Spinal cord (tissue), 10 donors: ENCODE measurements around the gene DAPK1. TPM values are rescaled to one million over a fixed set of nuclear protein-coding genes. Genes with fewer than 3 reads are reported as not detected.

Experiments used
- DNase-seq, 6 donors: peaks; one replicate each; pipeline versions ENCODE4 v3.0.0 to v3.0.0-alpha.2; 2013 to 2015; ENCODE audit warnings: low spot score in 6 of 6, low read depth in 4 of 6
- H3K27ac ChIP-seq: one replicate; pipeline ENCODE4 v1.5.1; 2013; ENCODE audit warnings: low read depth, low read length, control low read depth
- H3K27me3 ChIP-seq: one replicate; pipeline ENCODE4 v1.6.1; 2013; ENCODE audit warnings: low read length; ENCODE audit not compliant: control insufficient read depth, insufficient read depth
- H3K36me3 ChIP-seq: one replicate; pipeline ENCODE4 v1.6.1; 2013; ENCODE audit warnings: low read length; ENCODE audit not compliant: control insufficient read depth, insufficient read depth
- H3K4me1 ChIP-seq: one replicate; pipeline ENCODE4 v1.6.1; 2013; ENCODE audit warnings: low read length; ENCODE audit not compliant: control insufficient read depth, insufficient read depth
- H3K4me3 ChIP-seq: one replicate; pipeline ENCODE4 v1.5.1; 2013; ENCODE audit warnings: low read depth, low read length, control low read depth
- H3K9me3 ChIP-seq: one replicate; pipeline ENCODE4 v1.6.1; 2013; ENCODE audit warnings: low read length; ENCODE audit not compliant: control insufficient read depth, insufficient read depth
- WGBS: methylation state at CpG from one replicate; pipeline ENCODE4 v1.1.5; 2013; ENCODE audit warnings: missing lambda C conversion rate; ENCODE audit not compliant: insufficient coverage; 5-methylcytosine and 5-hydroxymethylcytosine counted together
- polyA plus RNA-seq, 2 donors: library from polyadenylated mRNA; unstranded; fragments of 120-200 nt; gene quantifications; one replicate each; pipeline ENCODE4 v1.2.1, GENCODE V29; 2013; ENCODE audit not compliant: insufficient read length in 2 of 2
- total RNA-seq, 2 donors: library from RNA; depleted of rRNA in 1 of 2; stranded (reverse); fragments of 120-200 nt in 1 of 2; fragments of >200 nt in 1 of 2; gene quantifications; one replicate each; pipeline versions ENCODE4 v1.2.3 to v1.2.4, GENCODE V29; 2013 to 2014
- donor health status: healthy.

DAPK1 gene
- total and polyA plus RNA-seq, 4 donors = 53.3 to 82.6 (median 77.9) TPM

- WGBS = 86% methylated on average over 12 of the region's 17 CpGs
- peaks cover 38% of the 10 kb centered on the region for H3K36me3 ChIP-seq
Measured at GRCh38 chr9:87677776-87678587, 180.3 kb downstream of the DAPK1 start.

GRCh38 chr9:87678650-87679355 lies 181.1 kb downstream of the DAPK1 start:
- 82% methylated on average over 8 of the region's 9 CpGs for WGBS
- peaks cover 43% of the 10 kb centered on the region for H3K36me3 ChIP-seq
- H3K27ac ChIP-seq = no peak overlapping the region

More at GRCh38 chr9:87677776-87678587, 180.3 kb downstream of the DAPK1 start:
- Histone ChIP-seq H3K4me1 (no peaks in the 10 kb centered on the region), H3K27me3 (no peaks in the 10 kb centered on the region), H3K27ac (no peak overlapping the region), H3K4me3 (no peak overlapping the region), H3K9me3 (no peaks in the 10 kb centered on the region)
- no peak for DNase-seq

DNA sequence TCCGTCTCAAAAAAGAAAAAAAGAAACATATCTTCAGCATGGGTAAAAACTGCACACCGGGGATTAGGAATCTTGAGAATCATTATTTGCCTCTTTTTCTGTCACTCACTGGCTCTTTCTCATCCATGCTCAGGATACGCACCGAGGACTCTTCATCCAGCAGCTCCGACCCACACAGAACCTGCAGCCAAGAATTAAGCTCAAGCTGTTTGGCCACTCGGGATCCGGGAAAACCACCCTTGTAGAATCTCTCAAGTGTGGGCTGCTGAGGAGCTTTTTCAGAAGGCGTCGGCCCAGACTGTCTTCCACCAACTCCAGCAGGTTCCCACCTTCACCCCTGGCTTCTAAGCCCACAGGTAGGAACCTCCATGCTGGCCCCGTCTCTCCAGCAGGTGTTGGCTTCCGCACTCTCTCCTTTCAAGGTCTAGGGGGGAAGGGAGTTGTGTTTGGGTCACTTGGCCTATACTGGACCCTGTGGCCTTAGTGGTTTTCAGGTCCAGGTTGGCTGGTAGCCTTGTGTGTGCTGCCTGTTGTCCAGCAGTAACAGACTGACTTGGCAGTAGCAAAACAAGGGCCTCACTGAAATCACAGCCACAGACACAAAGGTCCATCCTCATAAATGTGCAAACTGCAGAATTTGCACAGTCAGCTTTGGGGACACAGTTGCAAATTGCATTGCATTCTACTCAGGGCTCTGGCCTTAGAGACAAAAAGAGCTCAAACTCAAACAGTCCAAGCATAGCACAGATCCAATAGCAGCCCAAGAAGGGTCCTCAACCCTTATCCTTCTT lies 183.8 kb downstream of the DAPK1 start:
- Histone ChIP-seq H3K4me1 (peaks cover 5% of the 10 kb centered on the region), H3K27me3 (no peaks in the 10 kb centered on the region), H3K27ac (no peak overlapping the region), H3K4me3 (no peak overlapping the region), H3K36me3 (peaks cover 48% of the 10 kb centered on the region), H3K9me3 (no peaks in the 10 kb centered on the region)
- DNase-seq = no peak
- WGBS = 98% methylated on average over 8 of the region's 11 CpGs

More at GRCh38 chr9:87678650-87679355, 181.1 kb downstream of the DAPK1 start:
- Histone ChIP-seq H3K9me3 (no peaks in the 10 kb centered on the region), H3K4me1 (no peaks in the 10 kb centered on the region), H3K27me3 (no peaks in the 10 kb centered on the region), H3K4me3 (no peak overlapping the region)
- DNase-seq = peak; percentile 59 to 96 (median 78)

GRCh38 chr9:87682085-87682484 lies 184.4 kb downstream of the DAPK1 start:
- Histone ChIP-seq H3K4me3 (no peak overlapping the region), H3K4me1 (peaks cover 7% of the 10 kb centered on the region), H3K9me3 (no peaks in the 10 kb centered on the region), H3K36me3 (peaks cover 46% of the 10 kb centered on the region), H3K27me3 (no peaks in the 10 kb centered on the region), H3K27ac (no peak overlapping the region)
- no peak for DNase-seq
- WGBS = 79% methylated on average over 4 of the region's 4 CpGs

DNA sequence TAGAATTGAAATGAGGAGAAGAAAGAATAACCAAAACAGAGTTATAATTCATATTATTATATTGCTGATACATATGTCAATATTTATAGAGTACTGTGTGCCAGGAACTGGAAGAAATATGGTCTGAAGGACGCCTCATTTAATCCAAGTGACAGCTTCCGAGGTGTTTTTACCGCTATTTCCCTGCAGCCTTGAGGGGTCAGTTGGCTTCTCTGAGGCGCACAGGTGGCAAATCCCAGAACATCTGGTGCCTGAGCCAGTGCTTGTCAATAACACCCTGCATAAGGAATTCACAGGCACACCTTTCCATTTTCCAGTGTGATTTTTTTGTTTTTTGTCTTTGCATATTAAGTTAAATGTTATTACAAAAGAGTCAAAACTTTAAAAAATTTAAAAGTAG lies 185.0 kb downstream of the DAPK1 start:
- Histone ChIP-seq H3K9me3 (no peaks in the 10 kb centered on the region), H3K27me3 (no peaks in the 10 kb centered on the region), H3K4me1 (peaks cover 7% of the 10 kb centered on the region), H3K36me3 (peaks cover 43% of the 10 kb centered on the region), H3K27ac (no peak overlapping the region), H3K4me3 (no peak overlapping the region)
- no peak for DNase-seq
- 86% methylated on average over 4 of the region's 4 CpGs for WGBS

GRCh38 chr9:87683751-87684626 lies 186.3 kb downstream of the DAPK1 start:
- Histone ChIP-seq H3K27ac (no peak overlapping the region), H3K36me3 (peaks cover 40% of the 10 kb centered on the region), H3K4me1 (peaks cover 7% of the 10 kb centered on the region), H3K27me3 (no peaks in the 10 kb centered on the region), H3K9me3 (no peaks in the 10 kb centered on the region), H3K4me3 (no peak overlapping the region)
- peak in 1 of 6 donors; percentile 21 for DNase-seq
- 78% methylated on average over 24 of the region's 24 CpGs for WGBS

DNA sequence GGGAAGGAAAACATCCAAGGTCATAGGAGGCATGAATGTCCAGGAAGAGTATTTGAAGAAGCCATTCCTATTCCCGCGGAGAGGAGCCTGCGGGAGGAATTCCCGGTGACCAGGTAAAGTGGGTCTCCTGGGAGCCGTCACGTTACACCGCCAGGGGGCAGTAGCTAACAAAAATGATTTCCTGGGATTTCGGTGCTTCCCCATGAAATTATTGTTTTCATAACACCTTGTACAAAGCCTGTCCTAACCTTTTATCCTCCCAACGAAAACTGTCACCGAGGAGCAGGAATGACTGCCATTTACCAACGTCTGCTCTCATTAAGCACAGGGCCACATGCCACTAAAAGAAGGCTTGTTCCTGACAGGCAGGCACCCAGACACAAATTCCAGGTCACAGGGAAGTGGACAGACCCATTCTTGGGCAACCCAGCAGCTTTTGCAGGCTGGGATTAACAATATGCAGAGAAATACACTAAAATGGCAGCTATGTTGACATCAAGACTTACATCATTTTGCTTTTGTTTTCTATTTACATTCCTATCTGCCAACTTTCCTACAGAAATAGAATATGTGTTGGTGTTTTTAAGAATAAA lies 187.1 kb downstream of the DAPK1 start:
- Histone ChIP-seq H3K27ac (no peak overlapping the region), H3K4me1 (peaks cover 7% of the 10 kb centered on the region), H3K27me3 (no peaks in the 10 kb centered on the region), H3K36me3 (peaks cover 40% of the 10 kb centered on the region), H3K9me3 (no peaks in the 10 kb centered on the region), H3K4me3 (no peak overlapping the region)
- DNase-seq = peak in 3 of 6 donors; percentile 19 to 68 (median 59)
- 39% methylated on average over 11 of the region's 11 CpGs for WGBS

DNA sequence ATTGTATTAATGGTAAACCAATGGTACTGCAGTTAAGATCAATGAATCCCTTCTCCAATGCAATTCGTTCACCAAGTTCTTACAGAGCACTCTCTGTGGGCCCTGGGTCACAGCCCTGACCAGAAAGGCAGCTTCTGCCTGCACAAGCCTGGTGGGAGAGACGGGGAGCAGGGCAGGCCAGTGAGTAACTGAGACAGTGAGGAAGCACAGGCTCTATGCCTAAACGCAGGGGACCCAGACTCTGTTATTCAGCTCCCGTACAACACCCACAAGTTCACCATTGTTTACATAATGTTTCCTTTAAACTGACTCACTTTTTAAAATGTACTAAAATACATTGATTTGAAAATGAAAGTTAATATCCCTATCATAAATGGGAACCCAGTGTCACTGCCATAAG lies 187.8 kb downstream of the DAPK1 start:
- H3K4me1 ChIP-seq = peaks cover 7% of the 10 kb centered on the region
- no peak for DNase-seq
- no peak overlapping the region for H3K4me3 ChIP-seq
- H3K27me3 ChIP-seq = no peaks in the 10 kb centered on the region
- 67% methylated on average over 1 of the region's 4 CpGs for WGBS
- H3K9me3 ChIP-seq = no peaks in the 10 kb centered on the region
- peaks cover 40% of the 10 kb centered on the region for H3K36me3 ChIP-seq
- no peak overlapping the region for H3K27ac ChIP-seq
